Heart right ventricle (tissue), 16 donors: Measurements from ENCODE around the gene PDHX. TPM values are rescaled to one million over a fixed set of nuclear protein-coding genes. Genes with fewer than 3 reads are reported as not detected.

Experiments
- ATAC-seq, 8 donors: fragments of 200-7000 bp; cut with Tn5 transposase; one replicate each; pipeline ENCODE4 v1.9.1; 2020; ENCODE audit warnings: mild to moderate bottlenecking in 8 of 8, moderate library complexity in 8 of 8, moderate number of reproducible peaks in 1 of 8
- DNase-seq, 2 donors: peaks; one replicate each; pipeline ENCODE4 v3.0.0-alpha.2; 2020
- H3K27ac ChIP-seq, 10 donors: fragments of 200-600 bp; sonication (generic) in 2 of 10; one replicate each; pipeline versions ENCODE4 v1.5.0 to v1.8.0; 2020 to 2022; ENCODE audit warnings: mild to moderate bottlenecking in 3 of 10
- H3K27me3 ChIP-seq, 7 donors: fragments of 200-600 bp; one replicate each; pipeline ENCODE4 v1.8.0; 2021 to 2022; ENCODE audit warnings: mild to moderate bottlenecking in 2 of 7
- H3K36me3 ChIP-seq, 9 donors: fragments of 200-600 bp; sonication (generic) in 1 of 9; one replicate each; pipeline versions ENCODE4 v1.5.0 to v1.8.0; 2020 to 2022; ENCODE audit warnings: mild to moderate bottlenecking in 2 of 9
- H3K4me1 ChIP-seq, 9 donors: fragments of 200-600 bp; sonication (generic) in 1 of 9; one replicate each; pipeline versions ENCODE4 v1.5.0 to v1.8.0; 2020 to 2022; ENCODE audit warnings: mild to moderate bottlenecking in 4 of 9
- H3K4me3 ChIP-seq, 10 donors: fragments of 200-600 bp; sonication (generic) in 2 of 10; one replicate each; pipeline versions ENCODE4 v1.5.0 to v1.8.0; 2020 to 2022; ENCODE audit warnings: mild to moderate bottlenecking in 7 of 10, moderate library complexity in 2 of 10
- H3K9me3 ChIP-seq, 11 donors: fragments of 200-600 bp in 10 of 11; sonication (generic) in 2 of 11; one replicate each; pipeline versions ENCODE4 v1.5.0 to v1.8.0; 2013 to 2022; ENCODE audit warnings: mild to moderate bottlenecking in 2 of 11, control low read depth in 1 of 11, moderate library complexity in 1 of 11
- WGBS, 2 donors: extraction: QIAGEN DNeasy Blood & Tissue Kit; methylation state at CpG; one replicate each; pipeline ENCODE4 v1.1.7; 2013; ENCODE audit warnings: inconsistent platforms in 1 of 2; 5-methylcytosine and 5-hydroxymethylcytosine counted together
- intact Hi-C, 10 donors: fragments of 100-400 bp; cut with DNase I; formaldehyde crosslinking; loops; one replicate each; pipeline versions ENCODE4 v1.11.1 to v1.14.2; 2022
- polyA plus RNA-seq, 2 donors: library from polyadenylated mRNA; stranded (reverse); fragments of 200-250 nt; gene quantifications; one replicate each; pipeline ENCODE4 v1.2.3, GENCODE V29; 2013
- total RNA-seq, 10 donors: library from RNA; stranded (reverse); fragmentation: NEBNext Ultra II Directional in 3 of 10; extraction: Animal tissue kit (Norgen Biotek cat#: 25700) in 3 of 10; gene quantifications; one replicate each; pipeline versions ENCODE4 v1.2.1 to v1.2.4, GENCODE V29; 2021 to 2023
- TF ChIP-seq, protein P1 (sequence below), 9 donors: fragments of 200-600 bp; sonication (generic) in 2 of 9; IDR thresholded peaks; one replicate each; pipeline versions ENCODE4 v1.5.0 to v1.8.0; 2021 to 2022; ENCODE audit warnings: antibody characterized with exemption in 9 of 9, mild to moderate bottlenecking in 5 of 9, moderate library complexity in 1 of 9
- donor health status: Arrhythmogenic right ventricular cardiomyopathy.
- donor health status: ischemic (EF 13 %, LVEDD 7.1; RV severe dilation, severe dysfunction).
- donor health status: healthy with polysubstance abuse.
- donor health status: DM: no; HTN: yes; CAD: no.
- donor health status: DM: no; HTN: no; CAD: no.
- donor health status: ischemic (EF 25% LVEDD 6.9; RV normal size, moderate dysfunction).
- donor health status: ischemic (EF 25% LVEDD 5.7; RV mildly dilated, moderate dysfunction).
- donor health status: healthy.
- donor health status: DM: yes; HTN: yes; CAD: no.
- donor health status: Ischemic cardiomyopathy.
- donor health status: ischemic (EF 35%, LVEDD 5.7; RV mildly dilated, moderate dysfunction).
- donor health status: nonischemic (EF 11% LVEDD 7.7; RV severe dilation, severe dysfunction).
- donor health status: DM: yes; HTN: yes; CAD: no.
- donor health status: PGD.
- donor health status: ischemic (EF 29% LVEDD 5.4; RV normal size, mild dysfunction).
- donor health status: nonischemic (EF 23%, LVEDD 6.1; RV moderate dilation, normal function).

Gene PDHX
- total and polyA plus RNA-seq, 12 donors = 52.7 to 203 (median 171) TPM

DNA sequence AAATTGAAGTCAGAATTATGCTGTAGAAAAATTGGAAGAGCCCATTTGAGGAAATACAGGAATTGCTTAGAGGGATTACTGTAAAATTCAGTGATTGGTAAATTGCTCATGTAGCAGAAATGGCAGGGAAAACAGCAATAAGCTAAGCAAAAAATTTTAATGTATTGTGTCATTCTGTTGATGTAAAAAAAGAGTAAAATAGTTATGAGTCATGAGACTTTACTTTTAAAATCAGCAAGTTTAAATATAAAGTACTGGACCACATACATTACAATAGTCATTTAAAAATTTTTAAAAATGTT is 10.4 kb downstream of the PDHX start:
- Histone ChIP-seq H3K36me3 (peaks cover 0 to 6% (median 0%) of the 10 kb centered on the region in 9 donors), H3K27ac (peak overlapping the region in 1 of 10 donors; percentile 68), H3K4me1 (peaks cover 0 to 73% (median 38%) of the 10 kb centered on the region in 9 donors), H3K4me3 (no peak overlapping the region), H3K9me3 (no peaks in the 10 kb centered on the region), H3K27me3 (no peaks in the 10 kb centered on the region)
- DNase-seq = no peak
- intact Hi-C loops = loop anchor here (1.0 to 10.0 kb wide), 10 partner anchors 308 to 561 kb away; no protein-coding TSS in a partner anchor
- TF ChIP-seq, protein P1, sequence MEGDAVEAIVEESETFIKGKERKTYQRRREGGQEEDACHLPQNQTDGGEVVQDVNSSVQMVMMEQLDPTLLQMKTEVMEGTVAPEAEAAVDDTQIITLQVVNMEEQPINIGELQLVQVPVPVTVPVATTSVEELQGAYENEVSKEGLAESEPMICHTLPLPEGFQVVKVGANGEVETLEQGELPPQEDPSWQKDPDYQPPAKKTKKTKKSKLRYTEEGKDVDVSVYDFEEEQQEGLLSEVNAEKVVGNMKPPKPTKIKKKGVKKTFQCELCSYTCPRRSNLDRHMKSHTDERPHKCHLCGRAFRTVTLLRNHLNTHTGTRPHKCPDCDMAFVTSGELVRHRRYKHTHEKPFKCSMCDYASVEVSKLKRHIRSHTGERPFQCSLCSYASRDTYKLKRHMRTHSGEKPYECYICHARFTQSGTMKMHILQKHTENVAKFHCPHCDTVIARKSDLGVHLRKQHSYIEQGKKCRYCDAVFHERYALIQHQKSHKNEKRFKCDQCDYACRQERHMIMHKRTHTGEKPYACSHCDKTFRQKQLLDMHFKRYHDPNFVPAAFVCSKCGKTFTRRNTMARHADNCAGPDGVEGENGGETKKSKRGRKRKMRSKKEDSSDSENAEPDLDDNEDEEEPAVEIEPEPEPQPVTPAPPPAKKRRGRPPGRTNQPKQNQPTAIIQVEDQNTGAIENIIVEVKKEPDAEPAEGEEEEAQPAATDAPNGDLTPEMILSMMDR (IDR thresholded peaks at IDR 0.05) = no peak
- no peak for ATAC-seq

DNA sequence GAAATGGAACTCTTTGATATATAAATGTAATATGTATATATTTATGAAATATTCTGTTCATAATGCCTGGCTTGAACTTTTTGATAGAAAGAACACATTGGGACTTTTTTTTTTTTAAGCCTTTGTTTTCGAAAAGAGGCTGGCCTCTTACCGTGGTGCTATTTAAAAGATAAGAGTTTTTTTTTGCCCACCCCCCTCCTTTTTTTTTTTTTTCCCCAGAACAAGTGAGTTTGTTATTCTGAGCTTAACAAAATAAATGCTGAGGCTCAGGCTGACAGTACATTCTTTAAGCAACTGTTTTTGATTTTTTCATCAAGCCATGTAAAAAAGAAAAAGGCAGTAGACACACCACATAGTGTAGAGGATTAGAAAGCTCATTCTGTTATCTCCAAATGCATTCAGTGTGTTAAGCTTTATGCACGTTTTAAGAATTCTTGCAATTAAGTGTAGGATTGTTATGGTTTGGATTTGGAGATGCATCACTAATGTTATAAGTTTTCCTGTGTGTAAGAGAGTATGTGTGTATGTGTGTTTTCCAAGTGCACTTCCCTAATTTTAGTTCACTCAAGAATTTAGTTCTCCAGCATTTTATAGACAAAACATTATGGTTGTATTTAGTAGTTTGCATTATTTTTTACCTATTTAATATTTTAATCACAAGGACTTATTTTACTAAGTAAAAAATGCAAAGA is 12.0 kb downstream of the PDHX start:
- TF ChIP-seq, protein P1 (IDR thresholded peaks at IDR 0.05) = no peak
- H3K4me3 ChIP-seq = no peak overlapping the region
- ATAC-seq (no peak), DNase-seq (no peak)
- 50 to 52% methylated on average over 3 of the region's 3 CpGs for WGBS, 2 donors
- intact Hi-C loops = loop anchor here in 8 of 10 donors (5.0 to 10.0 kb wide), 5 partner anchors 306 to 559 kb away; no protein-coding TSS in a partner anchor
- peaks cover 0 to 65% (median 38%) of the 10 kb centered on the region in 9 donors for H3K4me1 ChIP-seq
- no peaks in the 10 kb centered on the region for H3K9me3 ChIP-seq
- H3K27ac ChIP-seq = no peak overlapping the region
- no peaks in the 10 kb centered on the region for H3K27me3 ChIP-seq
- H3K36me3 ChIP-seq = peaks cover 0 to 22% (median 5%) of the 10 kb centered on the region in 9 donors

DNA sequence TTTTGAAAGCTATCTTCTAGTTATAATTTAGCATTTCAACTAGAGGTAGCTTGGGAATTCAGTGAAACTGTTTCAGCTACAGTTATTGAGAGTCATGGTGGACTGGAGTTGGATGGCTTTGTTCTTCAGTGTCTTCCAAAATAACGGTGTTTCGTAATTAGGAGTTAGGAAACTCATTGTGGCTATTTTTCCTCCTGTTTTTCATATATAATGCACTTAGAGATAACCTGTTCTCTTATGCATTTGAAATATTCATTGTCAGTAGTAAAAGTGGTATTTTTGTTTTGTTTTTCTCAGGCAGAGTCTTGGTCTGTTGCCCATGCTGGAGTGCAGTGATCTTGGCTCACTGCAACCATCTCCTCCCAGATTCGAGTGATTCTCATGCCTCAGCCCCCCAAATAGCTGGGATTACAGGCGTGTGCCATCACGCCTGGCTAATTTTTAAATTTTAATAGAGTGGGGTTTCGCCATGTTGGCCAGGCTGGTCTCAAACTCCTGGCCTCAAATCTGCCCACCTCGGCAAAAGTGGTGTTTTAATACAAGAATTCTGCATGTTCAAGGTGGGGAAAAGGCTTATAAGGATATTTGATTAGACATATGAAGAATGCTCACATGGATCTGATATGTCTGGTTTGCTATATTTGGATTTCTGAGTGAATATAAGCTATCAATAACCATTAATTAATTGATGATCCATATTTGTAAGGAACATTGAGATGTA is 12.7 kb downstream of the PDHX start:
- peaks cover 0 to 58% (median 35%) of the 10 kb centered on the region in 9 donors for H3K4me1 ChIP-seq
- H3K36me3 ChIP-seq = peaks cover 0 to 29% (median 5%) of the 10 kb centered on the region in 9 donors
- ATAC-seq (no peak), DNase-seq (no peak)
- H3K27ac ChIP-seq = no peak overlapping the region
- intact Hi-C loops = loop anchor here in 8 of 10 donors (5.0 to 10.0 kb wide), 5 partner anchors 306 to 558 kb away; no protein-coding TSS in a partner anchor
- H3K27me3 ChIP-seq = no peaks in the 10 kb centered on the region
- WGBS, 2 donors = 87 to 91% methylated on average over 7 of the region's 7 CpGs
- no peak overlapping the region for H3K4me3 ChIP-seq
- no peaks in the 10 kb centered on the region for H3K9me3 ChIP-seq
- TF ChIP-seq, protein P1 (IDR thresholded peaks at IDR 0.05) = no peak

DNA sequence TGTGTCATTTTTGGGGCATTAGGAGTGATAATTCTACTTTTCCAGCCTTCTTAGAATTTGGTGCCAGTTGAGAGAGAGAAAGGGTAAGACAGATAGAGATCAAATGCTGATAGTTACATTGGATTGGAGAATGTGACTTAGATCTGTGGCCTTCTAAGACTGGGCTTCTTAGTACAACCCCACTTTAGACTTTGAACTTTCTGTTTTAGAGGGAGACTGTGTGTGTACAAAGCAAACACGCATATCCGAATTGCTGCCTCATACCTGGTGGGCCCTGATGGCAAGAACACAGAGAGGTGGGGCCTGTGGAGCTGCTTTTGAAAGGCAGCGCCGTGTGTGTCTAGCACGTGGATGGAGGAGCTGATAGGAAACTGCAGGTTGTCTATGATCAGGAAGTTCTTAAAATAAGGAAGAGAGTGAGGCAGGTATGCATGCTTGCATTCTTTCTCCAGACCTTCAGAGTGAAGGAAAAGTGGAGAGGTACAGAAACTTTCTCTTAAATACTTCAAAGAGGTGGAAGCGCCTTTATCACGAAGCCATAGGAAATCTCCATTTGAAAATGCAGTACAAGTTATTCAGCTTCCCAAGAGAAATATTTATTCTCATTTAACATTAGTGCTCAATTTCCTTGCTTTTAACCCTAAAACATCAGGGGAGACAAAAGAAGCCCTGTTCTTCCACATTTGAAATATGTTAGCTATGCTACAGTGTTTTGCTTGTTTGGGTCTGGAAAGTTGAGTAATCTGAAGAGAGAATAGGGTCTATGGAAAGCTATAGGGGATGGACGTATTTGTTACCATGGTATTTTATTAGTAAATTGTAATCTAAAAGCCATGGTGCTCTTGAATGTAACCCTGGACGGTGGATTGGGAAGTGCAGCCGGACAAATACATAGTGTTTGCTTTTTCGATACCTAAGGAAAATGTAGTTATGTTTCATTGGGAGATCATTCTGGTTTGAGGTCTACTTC is 13.7 kb downstream of the PDHX start:
- DNase-seq (no peak), ATAC-seq (no peak)
- no peaks in the 10 kb centered on the region for H3K9me3 ChIP-seq
- peaks cover 0 to 48% (median 25%) of the 10 kb centered on the region in 9 donors for H3K4me1 ChIP-seq
- TF ChIP-seq, protein P1 (IDR thresholded peaks at IDR 0.05) = no peak
- peaks cover 0 to 31% (median 5%) of the 10 kb centered on the region in 9 donors for H3K36me3 ChIP-seq
- no peak overlapping the region for H3K4me3 ChIP-seq
- intact Hi-C loops = loop anchor here in 8 of 10 donors (5.0 to 10.0 kb wide), 6 partner anchors 55 to 557 kb away; no protein-coding TSS in a partner anchor
- WGBS, 2 donors = 87 to 91% methylated on average over 11 of the region's 11 CpGs
- no peak overlapping the region for H3K27ac ChIP-seq
- no peaks in the 10 kb centered on the region for H3K27me3 ChIP-seq
